Measurements from ENCODE around the gene ZNF679.
A peak's percentile ranks its signal among the peaks of the same experiment; 100 is the strongest.
"Not testable (repeated sequence)": the region's sequence is repeated elsewhere in the genome, so short reads cannot be mapped to it uniquely, and the experiment has no call there.

ZNF679 gene

GRCh38 chr7:64297418-64297817 is 69.1 kb downstream of the ZNF679 start:
- H3K79me1 ChIP-seq (replicated peaks; ENCODE audit: low read length, poor library complexity, severe bottlenecking); H2BK5ac ChIP-seq (ENCODE audit: low read depth, low read length, poor library complexity, severe bottlenecking); DNase-seq; H3K4me3 ChIP-seq (ENCODE audit: insufficient read depth in 1 of 2, low read depth in 1 of 2, low read length in 2 of 2); H3K4me1 ChIP-seq (ENCODE audit: control insufficient read depth, insufficient read depth, low read depth, low read length); H3K27ac ChIP-seq (ENCODE audit: low read length, poor library complexity, severe bottlenecking); H2AFZ ChIP-seq (ENCODE audit: low read depth, low read length); H3K14ac ChIP-seq (ENCODE audit: low read length in 2 of 2); H2BK120ac ChIP-seq (ENCODE audit: low read depth, low read length); H4K8ac ChIP-seq (ENCODE audit: low read length); H4K91ac ChIP-seq (ENCODE audit: low read length); H3K18ac ChIP-seq (ENCODE audit: low read depth in 1 of 2, low read length in 2 of 2); H3K23ac ChIP-seq (ENCODE audit: low read length in 2 of 2); H2AK5ac ChIP-seq (ENCODE audit: low read length, severe bottlenecking); H3K27me3 ChIP-seq (ENCODE audit: control insufficient read depth in 1 of 2, insufficient read depth in 1 of 2, low read length in 2 of 2); H3K36me3 ChIP-seq (ENCODE audit: control insufficient read depth in 1 of 2, insufficient read depth in 2 of 2, low read depth in 1 of 2, low read length in 2 of 2); H2BK15ac ChIP-seq (ENCODE audit: low read depth, poor library complexity, severe bottlenecking); H3K4me2 ChIP-seq (ENCODE audit: low read length, poor library complexity, severe bottlenecking); H3K4ac ChIP-seq (ENCODE audit: low read depth in 1 of 2, low read length in 2 of 2); H2BK12ac ChIP-seq (ENCODE audit: low read length in 2 of 2); H3K9ac ChIP-seq (ENCODE audit: low read length): not testable (repeated sequence)
- peaks cover 28% of the 10 kb centered on the region for H3K9me3 ChIP-seq (ENCODE audit: control insufficient read depth, low read length)
- 63% methylated on average over 1 of the region's 1 CpG for WGBS

- no peak overlapping the region for H2BK5ac ChIP-seq (ENCODE audit: low read depth, low read length, poor library complexity, severe bottlenecking)
- no peak overlapping the region for H2AFZ ChIP-seq (ENCODE audit: low read depth, low read length)
- no peak overlapping the region for H2AK5ac ChIP-seq (ENCODE audit: low read length, severe bottlenecking)
- DNase-seq = no peak
- no peaks in the 10 kb centered on the region for H3K36me3 ChIP-seq (ENCODE audit: control insufficient read depth in 1 of 2, insufficient read depth in 2 of 2, low read depth in 1 of 2, low read length in 2 of 2)
- H3K23ac ChIP-seq (ENCODE audit: low read length in 2 of 2) = no peak overlapping the region
- H2BK120ac ChIP-seq (ENCODE audit: low read depth, low read length) = no peak overlapping the region
- no peaks in the 10 kb centered on the region for H3K27me3 ChIP-seq (ENCODE audit: control insufficient read depth in 1 of 2, insufficient read depth in 1 of 2, low read length in 2 of 2)
- no peak overlapping the region for H3K18ac ChIP-seq (ENCODE audit: low read depth in 1 of 2, low read length in 2 of 2)
- H2BK15ac ChIP-seq (ENCODE audit: low read depth, poor library complexity, severe bottlenecking) = no peak overlapping the region
- H2BK12ac ChIP-seq (ENCODE audit: low read length in 2 of 2) = no peak overlapping the region
- H3K4me1 ChIP-seq (ENCODE audit: control insufficient read depth, insufficient read depth, low read depth, low read length) = no peaks in the 10 kb centered on the region
- peaks cover 24% of the 10 kb centered on the region for H3K9me3 ChIP-seq (ENCODE audit: control insufficient read depth, low read length)
- H4K91ac ChIP-seq (ENCODE audit: low read length) = no peak overlapping the region
- H3K4ac ChIP-seq (ENCODE audit: low read depth in 1 of 2, low read length in 2 of 2) = no peak overlapping the region
- no peaks in the 10 kb centered on the region for H3K79me1 ChIP-seq (replicated peaks; ENCODE audit: low read length, poor library complexity, severe bottlenecking)
- WGBS = 69% methylated on average over 9 of the region's 9 CpGs
- H3K4me2 ChIP-seq (ENCODE audit: low read length, poor library complexity, severe bottlenecking) = no peak overlapping the region
- H3K4me3 ChIP-seq (ENCODE audit: insufficient read depth in 1 of 2, low read depth in 1 of 2, low read length in 2 of 2) = no peak overlapping the region
- no peak overlapping the region for H3K14ac ChIP-seq (ENCODE audit: low read length in 2 of 2)
- no peak overlapping the region for H4K8ac ChIP-seq (ENCODE audit: low read length)
- H3K9ac ChIP-seq (ENCODE audit: low read length) = no peak overlapping the region
- no peak overlapping the region for H3K27ac ChIP-seq (ENCODE audit: low read length, poor library complexity, severe bottlenecking)
Observed at GRCh38 chr7:64300641-64301405, 72.5 kb downstream of the ZNF679 start.

GRCh38 chr7:64307254-64308015 is 79.2 kb downstream of the ZNF679 start:
- Histone ChIP-seq H3K9ac (ENCODE audit: low read length) (peak overlapping the region; percentile 89), H3K4me2 (ENCODE audit: low read length, poor library complexity, severe bottlenecking) (no peak overlapping the region), H3K27ac (ENCODE audit: low read length, poor library complexity, severe bottlenecking) (no peak overlapping the region), H3K79me1 (replicated peaks; ENCODE audit: low read length, poor library complexity, severe bottlenecking) (no peaks in the 10 kb centered on the region), H3K27me3 (ENCODE audit: control insufficient read depth in 1 of 2, insufficient read depth in 1 of 2, low read length in 2 of 2) (no peaks in the 10 kb centered on the region), H2BK12ac (ENCODE audit: low read length in 2 of 2) (no peak overlapping the region), H3K18ac (ENCODE audit: low read depth in 1 of 2, low read length in 2 of 2) (no peak overlapping the region), H2BK120ac (ENCODE audit: low read depth, low read length) (no peak overlapping the region), H3K23ac (ENCODE audit: low read length in 2 of 2) (no peak overlapping the region), H2AK5ac (ENCODE audit: low read length, severe bottlenecking) (no peak overlapping the region), H2AFZ (ENCODE audit: low read depth, low read length) (no peak overlapping the region), H3K14ac (ENCODE audit: low read length in 2 of 2) (no peak overlapping the region), H2BK5ac (ENCODE audit: low read depth, low read length, poor library complexity, severe bottlenecking) (no peak overlapping the region), H3K4me1 (ENCODE audit: control insufficient read depth, insufficient read depth, low read depth, low read length) (no peaks in the 10 kb centered on the region), H3K9me3 (ENCODE audit: control insufficient read depth, low read length) (no peaks in the 10 kb centered on the region), H2BK15ac (ENCODE audit: low read depth, poor library complexity, severe bottlenecking) (no peak overlapping the region), H4K91ac (ENCODE audit: low read length) (no peak overlapping the region), H3K36me3 (ENCODE audit: control insufficient read depth in 1 of 2, insufficient read depth in 2 of 2, low read depth in 1 of 2, low read length in 2 of 2) (no peaks in the 10 kb centered on the region), H4K8ac (ENCODE audit: low read length) (no peak overlapping the region), H3K4me3 (ENCODE audit: insufficient read depth in 1 of 2, low read depth in 1 of 2, low read length in 2 of 2) (peak overlapping the region in 1 of 2 experiments; percentile 83), H3K4ac (ENCODE audit: low read depth in 1 of 2, low read length in 2 of 2) (no peak overlapping the region)
- 86% methylated on average over 33 of the region's 33 CpGs for WGBS
- no peak for DNase-seq

- H2BK5ac ChIP-seq (ENCODE audit: low read depth, low read length, poor library complexity, severe bottlenecking) = no peak overlapping the region
- H2BK15ac ChIP-seq (ENCODE audit: low read depth, poor library complexity, severe bottlenecking) = no peak overlapping the region
- H3K14ac ChIP-seq (ENCODE audit: low read length in 2 of 2) = no peak overlapping the region
- no peaks in the 10 kb centered on the region for H3K79me1 ChIP-seq (replicated peaks; ENCODE audit: low read length, poor library complexity, severe bottlenecking)
- H4K8ac ChIP-seq (ENCODE audit: low read length) = no peak overlapping the region
- no peaks in the 10 kb centered on the region for H3K4me1 ChIP-seq (ENCODE audit: control insufficient read depth, insufficient read depth, low read depth, low read length)
- WGBS = 67% methylated on average over 5 of the region's 7 CpGs
- H3K36me3 ChIP-seq (ENCODE audit: control insufficient read depth in 1 of 2, insufficient read depth in 2 of 2, low read depth in 1 of 2, low read length in 2 of 2) = no peaks in the 10 kb centered on the region
- H3K4me2 ChIP-seq (ENCODE audit: low read length, poor library complexity, severe bottlenecking) = no peak overlapping the region
- no peak overlapping the region for H4K91ac ChIP-seq (ENCODE audit: low read length)
- DNase-seq = no peak
- no peaks in the 10 kb centered on the region for H3K9me3 ChIP-seq (ENCODE audit: control insufficient read depth, low read length)
- H2BK120ac ChIP-seq (ENCODE audit: low read depth, low read length) = no peak overlapping the region
- H2AK5ac ChIP-seq (ENCODE audit: low read length, severe bottlenecking) = no peak overlapping the region
- H2AFZ ChIP-seq (ENCODE audit: low read depth, low read length) = no peak overlapping the region
- H3K18ac ChIP-seq (ENCODE audit: low read depth in 1 of 2, low read length in 2 of 2) = no peak overlapping the region
- H2BK12ac ChIP-seq (ENCODE audit: low read length in 2 of 2) = no peak overlapping the region
- H3K23ac ChIP-seq (ENCODE audit: low read length in 2 of 2) = no peak overlapping the region
- H3K9ac ChIP-seq (ENCODE audit: low read length) = peak overlapping the region; percentile 89
- H3K4ac ChIP-seq (ENCODE audit: low read depth in 1 of 2, low read length in 2 of 2) = no peak overlapping the region
- H3K4me3 ChIP-seq (ENCODE audit: insufficient read depth in 1 of 2, low read depth in 1 of 2, low read length in 2 of 2) = peak overlapping the region in 1 of 2 experiments; percentile 83
- H3K27me3 ChIP-seq (ENCODE audit: control insufficient read depth in 1 of 2, insufficient read depth in 1 of 2, low read length in 2 of 2) = no peaks in the 10 kb centered on the region
- H3K27ac ChIP-seq (ENCODE audit: low read length, poor library complexity, severe bottlenecking) = no peak overlapping the region
Observed at GRCh38 chr7:64308016-64308270, 79.7 kb downstream of the ZNF679 start.

All from mesenchymal stem cell (in vitro differentiated cells and primary cell).